ENCODE results near the gene EEF2K.

The EEF2K gene

GRCh38 chr16:22253272-22253671 lies 47.2 kb downstream of the EEF2K start:
- DNase-seq, result no peak

- no peak for DNase-seq
These were observed 49.3 kb downstream of the EEF2K start for GRCh38 chr16:22255335-22255734.

GRCh38 chr16:22257440-22257839 lies 51.4 kb downstream of the EEF2K start:
- DNase-seq, result no peak

GRCh38 chr16:22260490-22260889 lies 54.4 kb downstream of the EEF2K start:
- no peak for DNase-seq

- no peak for DNase-seq
These were observed 56.4 kb downstream of the EEF2K start for GRCh38 chr16:22262460-22262859.

GRCh38 chr16:22264786-22265185 lies 58.7 kb downstream of the EEF2K start:
- no peak for DNase-seq

GRCh38 chr16:22265351-22265750 lies 59.3 kb downstream of the EEF2K start:
- no peak for DNase-seq

- DNase-seq, result no peak
These were observed 60.5 kb downstream of the EEF2K start for GRCh38 chr16:22266546-22266945.

GRCh38 chr16:22267764-22268163 lies 61.7 kb downstream of the EEF2K start:
- DNase-seq, result no peak

GRCh38 chr16:22270525-22270924 lies 64.4 kb downstream of the EEF2K start:
- DNase-seq, result no peak

- no peak for DNase-seq
These were observed 67.0 kb downstream of the EEF2K start for GRCh38 chr16:22272870-22273650.

GRCh38 chr16:22274916-22275315 lies 68.8 kb downstream of the EEF2K start:
- DNase-seq, result no peak

GRCh38 chr16:22278441-22279230 lies 72.6 kb downstream of the EEF2K start:
- no peak for DNase-seq

- DNase-seq, result no peak
These were observed 76.3 kb downstream of the EEF2K start for GRCh38 chr16:22282254-22282892.

GRCh38 chr16:22284637-22285036 lies 78.6 kb downstream of the EEF2K start:
- no peak for DNase-seq

- DNase-seq, result no peak
These were observed 79.0 kb downstream of the EEF2K start for GRCh38 chr16:22285080-22285479.

- DNase-seq, result no peak
These were observed 84.9 kb downstream of the EEF2K start for GRCh38 chr16:22291020-22291419.

- no peak for DNase-seq
These were observed 85.8 kb downstream of the EEF2K start for GRCh38 chr16:22291860-22292318.

GRCh38 chr16:22292320-22292719 lies 86.2 kb downstream of the EEF2K start:
- DNase-seq, result no peak

GRCh38 chr16:22293137-22294106 lies 87.3 kb downstream of the EEF2K start:
- DNase-seq, result no peak

GRCh38 chr16:22296225-22297113 lies 90.4 kb downstream of the EEF2K start:
- no peak for DNase-seq
